ENCODE results near the gene KATNB1. TPM values are rescaled to one million over a fixed set of nuclear protein-coding genes. Genes with fewer than 3 reads are reported as not detected.
"Not testable (repeated sequence)": the region's sequence is repeated elsewhere in the genome, so short reads cannot be mapped to it uniquely, and the experiment has no call there.

Gene KATNB1
- total and polyA plus RNA-seq, 12 donors, result 9.0 to 15.1 (median 11.0) TPM

DNA sequence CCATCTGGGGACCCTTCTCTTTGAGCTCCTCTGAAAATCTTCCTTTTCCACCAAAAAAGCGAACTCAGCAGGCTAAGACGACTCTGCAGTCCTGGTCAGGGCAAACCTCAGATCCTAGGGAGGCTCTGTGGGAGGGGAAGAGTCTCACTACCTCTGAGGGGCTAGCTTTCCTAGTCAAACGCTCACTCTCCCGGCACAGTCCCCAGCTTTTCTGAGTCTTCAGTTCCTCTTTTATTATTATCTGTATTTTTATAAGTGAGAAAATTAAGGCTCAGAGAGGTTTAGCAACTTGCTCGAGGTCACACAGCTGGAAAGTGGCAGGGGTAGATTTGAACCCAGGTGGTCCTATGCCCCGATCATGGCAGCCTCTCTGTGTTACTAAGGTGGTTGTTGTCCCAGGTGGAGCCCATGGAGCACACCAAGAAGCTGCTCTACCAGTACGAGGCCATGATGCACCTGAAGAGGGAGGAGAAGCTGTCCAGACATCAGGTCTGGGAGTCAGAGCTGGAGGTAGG lies 9.1 kb upstream of the KATNB1 start:
- WGBS, 2 donors, result 80 to 86% methylated on average over 7 of the region's 7 CpGs

DNA sequence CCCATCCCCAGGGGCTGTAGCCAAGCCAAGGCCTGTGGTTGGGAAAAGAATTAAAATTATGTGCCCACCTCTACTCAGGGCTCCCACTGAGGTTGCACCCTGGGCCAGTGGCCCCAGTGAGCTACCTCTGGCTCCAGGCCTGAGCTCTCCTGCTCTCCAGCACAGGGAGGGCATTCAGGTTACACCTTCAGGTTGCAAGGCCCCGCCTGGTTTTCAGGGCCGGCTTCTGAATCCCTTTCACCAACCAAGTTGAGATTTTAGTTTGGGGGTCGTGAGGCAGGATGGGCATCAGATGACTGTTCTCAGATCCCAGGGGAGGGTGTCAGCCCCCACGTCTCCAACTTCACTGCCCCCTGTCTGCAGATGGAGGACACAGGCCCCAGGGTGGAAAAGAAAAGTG lies 8.0 kb upstream of the KATNB1 start:
- ATAC-seq, result no peak
- no peak overlapping the region for H3K4me3 ChIP-seq

More for the DNA sequence above, 9.1 kb upstream of the KATNB1 start:
- Histone ChIP-seq H3K27ac (no peak overlapping the region), H3K36me3 (no peaks in the 10 kb centered on the region), H3K4me1 (no peaks in the 10 kb centered on the region), H3K9me3 (no peaks in the 10 kb centered on the region), H3K27me3 (no peaks in the 10 kb centered on the region), H3K4me3 (no peak overlapping the region)
- DNase-seq (no peak), ATAC-seq (no peak)
- intact Hi-C loops (cut with DNase I), result loop anchor here in 2 of 10 donors (10.0 kb wide), 2 partner anchors 142 to 152 kb away; no protein-coding TSS in a partner anchor
- TF ChIP-seq, protein P1, sequence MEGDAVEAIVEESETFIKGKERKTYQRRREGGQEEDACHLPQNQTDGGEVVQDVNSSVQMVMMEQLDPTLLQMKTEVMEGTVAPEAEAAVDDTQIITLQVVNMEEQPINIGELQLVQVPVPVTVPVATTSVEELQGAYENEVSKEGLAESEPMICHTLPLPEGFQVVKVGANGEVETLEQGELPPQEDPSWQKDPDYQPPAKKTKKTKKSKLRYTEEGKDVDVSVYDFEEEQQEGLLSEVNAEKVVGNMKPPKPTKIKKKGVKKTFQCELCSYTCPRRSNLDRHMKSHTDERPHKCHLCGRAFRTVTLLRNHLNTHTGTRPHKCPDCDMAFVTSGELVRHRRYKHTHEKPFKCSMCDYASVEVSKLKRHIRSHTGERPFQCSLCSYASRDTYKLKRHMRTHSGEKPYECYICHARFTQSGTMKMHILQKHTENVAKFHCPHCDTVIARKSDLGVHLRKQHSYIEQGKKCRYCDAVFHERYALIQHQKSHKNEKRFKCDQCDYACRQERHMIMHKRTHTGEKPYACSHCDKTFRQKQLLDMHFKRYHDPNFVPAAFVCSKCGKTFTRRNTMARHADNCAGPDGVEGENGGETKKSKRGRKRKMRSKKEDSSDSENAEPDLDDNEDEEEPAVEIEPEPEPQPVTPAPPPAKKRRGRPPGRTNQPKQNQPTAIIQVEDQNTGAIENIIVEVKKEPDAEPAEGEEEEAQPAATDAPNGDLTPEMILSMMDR (IDR thresholded peaks at IDR 0.05), result no peak

GRCh38 chr16:57728336-57729181 lies 7.0 kb upstream of the KATNB1 start:
- H3K4me3 ChIP-seq, result no peak overlapping the region
- intact Hi-C loops (cut with DNase I), result loop anchor here in 2 of 10 donors (10.0 kb wide), 2 partner anchors 144 to 154 kb away; no protein-coding TSS in a partner anchor
- no peaks in the 10 kb centered on the region for H3K27me3 ChIP-seq
- H3K4me1 ChIP-seq, result no peaks in the 10 kb centered on the region
- H3K9me3 ChIP-seq, result peaks cover 0 to 7% (median 0%) of the 10 kb centered on the region in 11 donors
- ATAC-seq (no peak), DNase-seq (no peak)
- 96 to 97% methylated on average over 14 of the region's 14 CpGs for WGBS, 2 donors
- TF ChIP-seq, protein P1 (IDR thresholded peaks at IDR 0.05), result no peak
- H3K27ac ChIP-seq, result no peak overlapping the region
- no peaks in the 10 kb centered on the region for H3K36me3 ChIP-seq

More for the DNA sequence above, 8.0 kb upstream of the KATNB1 start:
- WGBS, 2 donors, result 65 to 71% methylated on average over 4 of the region's 4 CpGs
- intact Hi-C loops (cut with DNase I), result loop anchor here in 2 of 10 donors (10.0 kb wide), 2 partner anchors 143 to 153 kb away; no protein-coding TSS in a partner anchor
- no peaks in the 10 kb centered on the region for H3K4me1 ChIP-seq
- no peak for DNase-seq
- H3K36me3 ChIP-seq, result no peaks in the 10 kb centered on the region
- no peak overlapping the region for H3K27ac ChIP-seq
- TF ChIP-seq, protein P1 (IDR thresholded peaks at IDR 0.05), result no peak
- H3K9me3 ChIP-seq, result peaks cover 0 to 2% (median 0%) of the 10 kb centered on the region in 11 donors
- H3K27me3 ChIP-seq, result no peaks in the 10 kb centered on the region

DNA sequence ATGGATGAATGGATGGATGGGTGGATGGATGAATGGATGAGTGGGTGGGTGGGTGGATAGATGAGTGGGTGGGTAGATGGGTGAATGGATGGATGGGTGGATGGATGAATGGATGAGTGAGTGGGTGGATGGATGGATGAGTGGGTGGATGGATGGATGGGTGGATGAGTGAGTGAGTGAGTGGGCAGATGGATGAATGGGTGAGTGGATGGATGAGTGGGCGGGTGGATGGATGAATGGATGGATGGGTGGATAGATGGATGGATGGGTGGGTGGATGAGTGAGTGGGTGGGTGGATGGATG lies 6.4 kb upstream of the KATNB1 start:
- Histone ChIP-seq H3K27ac (no peak overlapping the region), H3K4me1 (peaks cover 0 to 2% (median under 1%) of the 10 kb centered on the region in 9 donors), H3K36me3 (no peaks in the 10 kb centered on the region), H3K27me3 (no peaks in the 10 kb centered on the region), H3K4me3 (no peak overlapping the region), H3K9me3 (peaks cover 0 to 7% (median 0%) of the 10 kb centered on the region in 11 donors)
- intact Hi-C loops (cut with DNase I), result loop anchor here in 2 of 10 donors (10.0 kb wide), 2 partner anchors 144 to 154 kb away; no protein-coding TSS in a partner anchor
- ATAC-seq (no peak), DNase-seq (no peak)
- TF ChIP-seq, protein P1 (IDR thresholded peaks at IDR 0.05), result no peak
- WGBS, 2 donors, result 80 to 84% methylated on average over 1 of the region's 1 CpG

DNA sequence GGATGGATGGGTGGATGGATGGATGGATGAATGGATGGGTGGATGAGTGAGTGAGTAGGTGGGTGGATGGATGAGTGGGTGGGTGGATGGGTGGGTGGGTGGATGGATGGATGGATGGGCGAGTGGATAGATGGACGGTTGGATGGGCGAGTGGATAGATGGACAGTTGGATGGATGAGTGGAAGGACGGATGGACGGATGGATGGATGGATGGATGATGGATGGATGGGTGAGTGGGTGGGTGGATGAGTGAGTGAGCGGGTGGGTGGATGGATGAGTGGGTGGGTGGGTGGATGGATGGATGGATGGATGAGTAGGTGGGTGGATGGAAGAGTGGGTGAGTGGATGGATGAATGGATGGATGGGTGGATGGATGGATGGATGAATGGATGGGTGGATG lies 5.7 kb upstream of the KATNB1 start:
- DNase-seq, H3K27ac ChIP-seq, H3K36me3 ChIP-seq, ATAC-seq, H3K9me3 ChIP-seq, H3K4me1 ChIP-seq, H3K4me3 ChIP-seq, H3K27me3 ChIP-seq: not testable (repeated sequence)
- intact Hi-C loops (cut with DNase I), result loop anchor here in 2 of 10 donors (10.0 kb wide), 2 partner anchors 145 to 155 kb away; no protein-coding TSS in a partner anchor
- WGBS, 2 donors, result 94 to 96% methylated on average over 6 of the region's 6 CpGs
